ENCODE measurements around the gene STRA8.
"Not testable (repeated sequence)": the region's sequence is repeated elsewhere in the genome, so short reads cannot be mapped to it uniquely, and the experiment has no call there.

STRA8 gene

GRCh38 chr7:135204341-135204749 lies 29.3 kb upstream of the STRA8 start:
- DNase-seq (ENCODE audit: low read depth in 4 of 4, low spot score in 1 of 4), result no peak

DNA sequence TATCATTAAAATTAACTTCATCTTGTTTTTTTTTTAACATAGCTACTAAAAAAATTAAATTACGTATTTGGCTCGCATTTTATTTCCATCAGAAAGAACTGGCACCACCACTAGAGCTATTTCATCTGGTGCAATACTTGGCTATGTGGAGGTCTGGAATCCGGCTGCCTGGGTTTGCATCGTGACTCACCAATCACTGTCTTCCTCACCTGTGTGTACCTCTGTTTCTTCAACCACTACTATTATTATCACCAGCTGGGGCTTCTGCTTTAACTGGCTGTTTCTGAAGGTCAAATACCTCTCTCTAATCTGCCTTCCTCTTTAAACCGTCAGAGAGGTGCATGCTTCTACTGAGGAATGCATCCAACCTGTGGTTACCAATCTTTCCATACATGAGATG lies 28.8 kb upstream of the STRA8 start:
- DNase-seq (ENCODE audit: low read depth in 4 of 4, low spot score in 1 of 4), result no peak

- no peak for DNase-seq (ENCODE audit: low read depth in 4 of 4, low spot score in 1 of 4)
Observed at GRCh38 chr7:135205850-135206249, 27.8 kb upstream of the STRA8 start.

- no peak for DNase-seq (ENCODE audit: low read depth in 4 of 4, low spot score in 1 of 4)
Observed at GRCh38 chr7:135206941-135207391, 26.7 kb upstream of the STRA8 start.

DNA sequence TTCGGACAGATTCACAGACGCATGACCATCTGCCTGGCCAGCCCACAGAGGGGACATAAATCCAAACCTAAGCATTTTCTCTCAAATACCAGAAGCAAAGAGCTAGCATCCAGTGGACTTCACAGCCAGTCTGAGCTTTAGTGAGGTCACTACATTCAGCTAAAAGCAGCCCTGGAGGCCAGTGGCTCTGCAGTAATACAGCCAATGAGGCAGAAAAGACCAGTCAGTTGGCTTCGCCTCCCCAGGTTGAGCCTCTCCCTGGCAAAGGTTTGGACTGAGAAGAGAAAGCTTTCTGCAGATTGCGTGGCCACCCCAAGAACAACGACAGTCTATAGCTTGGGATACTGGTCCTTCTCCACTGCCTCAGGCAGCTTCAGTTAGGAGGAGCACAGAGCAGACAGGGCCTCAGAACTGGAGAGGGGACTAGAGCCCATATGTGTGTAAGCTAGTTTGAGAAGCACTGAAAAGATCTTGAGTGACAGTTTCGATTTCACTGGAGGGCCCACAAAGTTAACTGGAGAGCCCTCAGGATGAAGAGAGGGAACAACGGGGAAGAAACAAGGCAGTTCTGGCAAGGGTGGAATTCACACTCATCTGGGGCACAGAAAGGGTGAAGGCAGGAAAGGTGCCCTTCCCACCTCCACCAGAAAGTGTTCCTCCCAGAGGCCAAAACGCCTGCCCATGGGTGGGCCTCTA lies 26.1 kb upstream of the STRA8 start:
- no peak for DNase-seq (ENCODE audit: low read depth in 4 of 4, low spot score in 1 of 4)

DNA sequence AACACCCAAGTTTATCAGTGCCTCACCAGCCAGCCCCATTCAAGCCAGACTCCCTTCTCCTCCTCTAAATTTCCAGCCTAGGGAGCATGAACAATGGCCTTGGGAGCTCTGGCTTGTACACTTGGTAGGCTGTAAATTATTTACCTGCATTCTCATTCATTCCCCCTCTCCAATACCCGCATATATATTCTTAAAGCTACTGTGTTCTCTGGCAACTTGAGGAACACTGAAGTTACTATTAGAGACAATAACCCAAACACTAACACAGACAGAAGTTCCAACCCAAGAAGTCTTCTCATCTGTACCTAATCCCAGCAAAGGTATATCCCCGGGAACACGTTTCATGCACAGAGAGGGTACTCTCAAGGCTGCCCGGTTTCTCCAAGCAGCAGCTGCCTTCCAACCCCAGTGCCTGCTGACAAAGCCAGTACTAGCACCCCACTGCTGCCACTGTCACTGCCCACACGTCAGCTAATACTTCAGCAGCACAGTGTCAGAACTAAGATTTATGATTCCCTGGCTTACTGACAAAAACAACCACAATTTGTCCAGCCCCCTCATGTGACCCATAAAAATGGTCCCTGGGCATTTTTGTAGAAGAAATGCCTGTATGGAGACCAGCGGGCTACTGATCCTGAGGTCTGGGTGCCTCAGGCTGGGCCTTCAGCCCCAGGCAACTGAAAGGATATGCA lies 25.4 kb upstream of the STRA8 start:
- DNase-seq (ENCODE audit: low read depth in 4 of 4, low spot score in 1 of 4), result no peak

GRCh38 chr7:135209225-135209834 lies 24.3 kb upstream of the STRA8 start:
- no peak for DNase-seq (ENCODE audit: low read depth in 4 of 4, low spot score in 1 of 4)

GRCh38 chr7:135210888-135211178 lies 22.8 kb upstream of the STRA8 start:
- DNase-seq (ENCODE audit: low read depth in 4 of 4, low spot score in 1 of 4), result no peak

- DNase-seq (ENCODE audit: low read depth in 4 of 4, low spot score in 1 of 4), result peak; percentile 91 to 99 (median 94)
Observed at GRCh38 chr7:135211179-135211945, 22.3 kb upstream of the STRA8 start, which contains the start of gene WDR91. WDR91 (minus strand) TSS chr7:135211526; CDS start chr7:135211502, 24 bp downstream.

DNA sequence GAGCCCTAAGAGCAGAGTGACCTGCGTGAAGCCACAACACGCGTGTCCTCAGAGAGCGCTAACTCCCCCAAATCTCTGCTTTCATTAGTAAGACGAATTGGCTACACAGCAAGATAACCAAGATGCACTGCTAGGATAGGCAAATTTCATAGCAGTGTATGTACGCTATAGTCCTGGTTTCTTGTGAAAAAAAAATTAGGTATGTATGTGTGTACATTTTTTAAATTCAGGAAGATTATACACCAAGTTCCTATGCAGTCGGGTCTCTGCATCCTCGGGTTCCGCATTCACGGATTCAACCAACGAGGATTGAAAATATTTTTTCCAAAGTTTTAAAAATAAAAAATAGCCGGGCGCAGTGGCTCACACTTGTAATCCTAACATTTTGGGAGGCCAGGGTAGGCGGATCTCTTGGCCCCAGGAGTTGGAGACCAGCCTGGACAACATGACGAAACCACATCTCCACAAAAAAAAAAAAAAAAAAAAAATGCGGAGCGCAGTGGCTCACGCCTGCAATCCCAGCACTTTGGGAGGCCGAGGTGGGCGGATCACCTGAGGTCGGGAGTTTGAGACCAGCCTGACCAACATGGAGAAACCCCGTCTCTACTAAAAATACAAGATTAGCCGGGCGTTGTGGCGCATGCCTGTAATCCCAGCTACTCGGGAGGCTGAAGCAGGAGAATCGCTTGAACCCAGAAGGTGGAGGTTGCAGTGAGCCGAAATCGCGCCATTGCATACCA lies 21.5 kb upstream of the STRA8 start:
- DNase-seq (ENCODE audit: low read depth in 4 of 4, low spot score in 1 of 4), result not testable (repeated sequence)

DNA sequence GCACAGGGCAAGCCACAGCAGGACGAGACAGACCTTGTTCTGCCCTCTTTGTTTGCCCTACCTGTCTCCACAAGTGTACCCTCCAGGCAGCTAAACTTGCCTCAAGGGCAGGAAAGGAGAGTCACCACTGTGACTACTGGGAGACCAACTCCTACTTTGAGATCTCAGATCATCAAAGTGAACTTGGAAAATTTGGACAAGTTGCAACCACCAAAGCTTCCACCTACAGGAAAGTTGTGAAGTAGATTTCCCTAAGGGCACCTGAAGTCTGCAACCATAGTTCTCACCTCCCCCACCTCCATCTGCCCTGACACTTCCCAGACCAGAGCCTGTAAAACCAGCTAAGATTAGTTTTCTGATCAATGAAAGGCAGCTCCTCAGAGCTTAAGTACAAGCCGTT lies 19.8 kb upstream of the STRA8 start:
- no peak for DNase-seq (ENCODE audit: low read depth in 4 of 4, low spot score in 1 of 4)

GRCh38 chr7:135215180-135215579 lies 18.5 kb upstream of the STRA8 start:
- DNase-seq (ENCODE audit: low read depth in 4 of 4, low spot score in 1 of 4), result no peak

DNA sequence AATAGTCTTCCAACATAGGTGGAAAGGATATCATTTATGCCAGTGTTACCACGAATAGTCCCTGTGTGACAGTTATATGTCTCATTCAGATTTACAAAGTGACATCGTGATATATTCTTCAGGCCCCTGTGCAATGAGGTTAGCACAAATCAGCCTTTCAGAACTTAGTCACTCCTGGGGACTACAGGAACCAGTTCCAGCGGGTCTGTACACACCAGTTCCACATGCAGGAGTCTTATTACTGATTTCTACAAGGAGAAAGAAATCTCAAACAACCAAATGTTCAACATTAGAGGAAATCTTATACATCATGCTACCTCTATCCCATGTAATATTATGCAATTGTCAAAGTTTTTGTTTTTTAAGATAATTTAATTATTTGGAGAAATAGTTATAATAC lies 17.9 kb upstream of the STRA8 start:
- DNase-seq (ENCODE audit: low read depth in 4 of 4, low spot score in 1 of 4), result no peak

- no peak for DNase-seq (ENCODE audit: low read depth in 4 of 4, low spot score in 1 of 4)
Observed at GRCh38 chr7:135217645-135218509, 15.8 kb upstream of the STRA8 start.

DNA sequence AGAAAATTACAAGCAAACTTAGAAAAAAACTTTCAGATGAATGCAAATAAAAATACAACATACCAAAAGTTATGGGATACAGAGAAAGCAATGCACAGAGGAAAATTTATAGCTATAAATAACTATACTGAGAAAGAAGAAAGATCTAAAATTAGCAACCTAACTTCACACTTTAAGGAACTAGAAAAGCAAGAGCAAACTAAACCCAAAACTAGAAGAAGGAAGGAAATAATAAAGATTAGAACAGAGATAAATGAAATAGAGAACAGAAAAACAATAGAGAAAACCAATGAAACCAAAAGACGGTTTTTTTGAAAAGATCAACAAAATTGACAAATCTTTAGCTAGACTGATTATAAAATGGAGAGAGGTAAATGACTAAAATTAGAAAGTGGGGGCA lies 9.6 kb upstream of the STRA8 start:
- DNase-seq (ENCODE audit: low read depth in 4 of 4, low spot score in 1 of 4), result no peak

DNA sequence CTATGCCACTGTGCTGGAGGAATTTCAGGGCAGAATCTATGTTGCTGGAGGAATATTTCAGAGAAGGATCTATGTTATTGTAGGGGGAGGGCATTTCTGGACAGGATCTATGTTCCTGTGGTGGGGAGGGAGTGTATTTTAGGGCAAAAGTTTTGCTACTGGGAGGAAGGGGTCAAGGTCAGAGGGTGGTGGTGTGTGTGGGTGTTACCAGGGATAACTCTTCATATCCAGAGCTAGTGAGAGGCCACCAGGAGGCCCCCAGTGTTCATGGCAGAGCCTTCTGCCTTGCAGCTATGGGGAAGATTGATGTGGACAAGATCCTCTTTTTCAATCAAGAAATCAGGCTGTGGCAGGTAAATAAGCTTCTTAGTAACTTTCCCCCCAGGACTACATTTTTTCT lies 2.0 kb upstream of the STRA8 start:
- no peak for DNase-seq (ENCODE audit: low read depth in 4 of 4, low spot score in 1 of 4)

DNA sequence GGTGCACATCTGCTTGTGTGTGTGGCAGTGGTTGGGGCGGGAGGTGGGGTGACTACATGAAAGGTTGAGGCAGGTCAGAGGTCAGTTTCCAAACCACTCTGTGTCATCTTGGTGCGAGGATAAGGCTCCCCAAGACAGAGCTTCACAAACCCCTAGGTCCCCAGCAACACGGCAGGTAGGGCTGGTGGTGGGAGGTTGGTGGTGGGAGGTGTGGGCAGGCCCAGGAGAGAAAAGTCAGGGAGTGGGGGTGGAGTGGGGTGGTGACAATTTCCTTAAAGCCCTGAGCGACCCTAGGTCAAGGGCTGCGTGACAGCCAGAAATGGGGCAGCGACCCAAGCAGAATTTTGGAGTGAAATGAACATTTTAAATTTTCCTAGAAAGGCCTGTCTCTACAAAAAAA lies 1.6 kb upstream of the STRA8 start:
- DNase-seq (ENCODE audit: low read depth in 4 of 4, low spot score in 1 of 4), result no peak

- no peak for DNase-seq (ENCODE audit: low read depth in 4 of 4, low spot score in 1 of 4)
Observed at GRCh38 chr7:135232720-135233119, 918 bp upstream of the STRA8 start.

GRCh38 chr7:135234095-135234494 lies 457 bp downstream of the STRA8 start:
- DNase-seq (ENCODE audit: low read depth in 4 of 4, low spot score in 1 of 4), result not testable (repeated sequence)

GRCh38 chr7:135234727-135235126 lies 1.1 kb downstream of the STRA8 start:
- no peak for DNase-seq (ENCODE audit: low read depth in 4 of 4, low spot score in 1 of 4)

Data from stimulated activated CD4-positive, alpha-beta T cell treated with anti-CD3 and anti-CD28 coated beads, Interleukin-1b, Interleukin-23, amount 100 ng/mL, for 24 hours (primary cell).